AG08396 (cell line): ENCODE measurements around the gene DRGX.

ENCODE experiments used
- DNase-seq: peaks from one replicate; pipeline ENCODE4 v3.0.0; 2012; ENCODE audit warnings: low spot score, mixed read lengths

The DRGX gene

GRCh38 chr10:49318755-49319154, 77.1 kb downstream of the DRGX start:
- DNase-seq: no peak

GRCh38 chr10:49318028-49318427, 77.9 kb downstream of the DRGX start:
- no peak for DNase-seq

GRCh38 chr10:49314806-49315205, 81.1 kb downstream of the DRGX start:
- DNase-seq: no peak
